CD4-positive, alpha-beta T cell treated with Interleukin-17A for 4 hours (primary cell): Measurements from ENCODE around the gene ATG13.
"Not testable (repeated sequence)": the region's sequence is repeated elsewhere in the genome, so short reads cannot be mapped to it uniquely, and the experiment has no call there.

Experiments used
- DNase-seq: peaks from one replicate; pipeline ENCODE4 v3.0.0-alpha.2; 2020; ENCODE audit warnings: mixed read lengths

ATG13 gene

GRCh38 chr11:46649180-46649738 lies 31.9 kb downstream of the ATG13 start:
- no peak for DNase-seq

- no peak for DNase-seq
Observed at GRCh38 chr11:46655631-46656030, 38.3 kb downstream of the ATG13 start.

- DNase-seq = no peak
Observed at GRCh38 chr11:46657186-46657585, 39.8 kb downstream of the ATG13 start.

GRCh38 chr11:46658259-46658658 lies 40.9 kb downstream of the ATG13 start:
- DNase-seq = no peak

- DNase-seq = no peak
Observed at GRCh38 chr11:46659908-46660307, 42.6 kb downstream of the ATG13 start.

- DNase-seq = no peak
Observed at GRCh38 chr11:46661836-46662235, 44.5 kb downstream of the ATG13 start.

GRCh38 chr11:46662366-46662765 lies 45.0 kb downstream of the ATG13 start:
- no peak for DNase-seq

GRCh38 chr11:46663277-46663940 lies 46.1 kb downstream of the ATG13 start:
- no peak for DNase-seq

GRCh38 chr11:46664612-46665011 lies 47.3 kb downstream of the ATG13 start:
- DNase-seq = no peak

GRCh38 chr11:46665356-46665755 lies 48.0 kb downstream of the ATG13 start:
- DNase-seq = no peak

GRCh38 chr11:46666516-46666915 lies 49.2 kb downstream of the ATG13 start:
- no peak for DNase-seq

- DNase-seq = no peak
Observed at GRCh38 chr11:46667043-46667481, 49.7 kb downstream of the ATG13 start.

GRCh38 chr11:46668480-46669085 lies 51.2 kb downstream of the ATG13 start:
- no peak for DNase-seq

- DNase-seq = no peak
Observed at GRCh38 chr11:46669711-46670139, 52.4 kb downstream of the ATG13 start.

- DNase-seq = not testable (repeated sequence)
Observed at GRCh38 chr11:46670521-46670920, 53.2 kb downstream of the ATG13 start.

GRCh38 chr11:46671958-46672315 lies 54.6 kb downstream of the ATG13 start:
- no peak for DNase-seq

GRCh38 chr11:46672381-46672839 lies 55.1 kb downstream of the ATG13 start:
- no peak for DNase-seq

- DNase-seq = no peak
Observed at GRCh38 chr11:46673713-46674462, 56.5 kb downstream of the ATG13 start.

GRCh38 chr11:46674463-46675287 lies 57.3 kb downstream of the ATG13 start:
- DNase-seq = peak; percentile 63

- no peak for DNase-seq
Observed at GRCh38 chr11:46675288-46675851, 58.0 kb downstream of the ATG13 start.

- DNase-seq = no peak
Observed at GRCh38 chr11:46675949-46676348, 58.6 kb downstream of the ATG13 start.

GRCh38 chr11:46676436-46677158 lies 59.2 kb downstream of the ATG13 start:
- no peak for DNase-seq
